Large intestine (tissue), 3 donors: ENCODE results near the gene EIF4A3. TPM values are rescaled to one million over a fixed set of nuclear protein-coding genes. Genes with fewer than 3 reads are reported as not detected.

Experiments
- DNase-seq, 2 donors: peaks; one replicate each; pipeline versions ENCODE4 v3.0.0 to v3.0.0-alpha.2; 2013
- H3K27ac ChIP-seq: one replicate; pipeline ENCODE4 v1.5.1; 2013; ENCODE audit warnings: low read length
- H3K27me3 ChIP-seq: 2 replicates; pipeline ENCODE4 v1.6.1; 2013; ENCODE audit warnings: low read length; ENCODE audit not compliant: control insufficient read depth, insufficient read depth
- H3K36me3 ChIP-seq: 2 replicates; pipeline ENCODE4 v1.6.1; 2013; ENCODE audit warnings: low read length; ENCODE audit not compliant: control insufficient read depth, insufficient read depth
- H3K4me1 ChIP-seq: one replicate; pipeline ENCODE4 v1.6.1; 2013; ENCODE audit warnings: low read length; ENCODE audit not compliant: control insufficient read depth, insufficient read depth
- H3K4me3 ChIP-seq: one replicate; pipeline ENCODE4 v1.5.1; 2013; ENCODE audit warnings: low read length
- H3K9me3 ChIP-seq: one replicate; pipeline ENCODE4 v1.6.1; 2013; ENCODE audit warnings: mild to moderate bottlenecking, low read depth, low read length, moderate library complexity; ENCODE audit not compliant: control insufficient read depth
- WGBS: methylation state at CpG from one replicate; pipeline ENCODE4 v1.1.5; 2013; ENCODE audit warnings: low lambda C conversion rate; ENCODE audit not compliant: insufficient coverage; 5-methylcytosine and 5-hydroxymethylcytosine counted together
- polyA plus RNA-seq: library from polyadenylated mRNA; unstranded; fragments of 120-200 nt; gene quantifications from one replicate; pipeline ENCODE4 v1.2.1, GENCODE V29; 2013

Gene EIF4A3
- polyA plus RNA-seq, 1 donor, result 95.0 TPM

DNA sequence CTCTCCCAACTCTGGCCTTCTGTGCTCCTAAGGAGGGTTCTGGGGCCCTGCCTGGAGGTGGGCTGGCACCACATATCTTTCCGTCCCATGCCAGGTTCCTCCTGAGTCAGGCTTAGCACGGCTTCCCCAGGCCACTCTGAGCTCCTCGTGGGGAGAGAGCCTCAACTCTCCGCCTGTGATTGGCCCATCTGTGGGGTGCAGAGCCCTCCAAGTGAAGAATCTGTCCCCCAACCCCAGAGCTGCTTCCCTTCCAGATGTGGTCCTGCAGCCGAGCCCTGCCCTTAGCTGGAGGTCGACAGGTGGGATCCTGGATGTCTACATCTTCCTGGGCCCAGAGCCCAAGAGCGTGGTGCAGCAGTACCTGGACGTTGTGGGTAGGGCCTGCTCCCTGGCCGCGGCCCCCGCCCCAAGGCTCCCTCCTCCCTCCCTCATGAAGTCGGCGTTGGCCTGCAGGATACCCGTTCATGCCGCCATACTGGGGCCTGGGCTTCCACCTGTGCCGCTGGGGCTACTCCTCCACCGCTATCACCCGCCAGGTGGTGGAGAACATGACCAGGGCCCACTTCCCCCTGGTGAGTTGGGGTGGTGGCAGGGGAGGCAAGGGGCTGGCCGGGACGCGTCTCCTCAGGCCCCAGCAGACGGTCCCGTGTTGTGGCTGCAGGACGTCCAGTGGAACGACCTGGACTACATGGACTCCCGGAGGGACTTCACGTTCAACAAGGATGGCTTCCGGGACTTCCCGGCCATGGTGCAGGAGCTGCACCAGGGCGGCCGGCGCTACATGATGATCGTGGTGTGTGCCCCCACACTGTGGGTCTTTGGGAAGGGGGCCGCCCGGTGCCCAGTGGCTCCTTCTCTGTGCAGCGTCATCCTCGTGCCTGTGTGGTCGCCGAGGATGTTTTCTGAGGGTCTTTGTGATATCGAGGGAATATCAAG, 38.6 kb downstream of the EIF4A3 start:
- no peaks in the 10 kb centered on the region for H3K27me3 ChIP-seq
- H3K4me3 ChIP-seq, result no peak overlapping the region
- no peak for DNase-seq
- H3K36me3 ChIP-seq, result no peaks in the 10 kb centered on the region
- WGBS, result no CpG with 5 or more reads among the region's 40 CpGs
- H3K4me1 ChIP-seq, result peaks cover 2% of the 10 kb centered on the region
- H3K27ac ChIP-seq, result no peak overlapping the region
- H3K9me3 ChIP-seq, result no peaks in the 10 kb centered on the region

DNA sequence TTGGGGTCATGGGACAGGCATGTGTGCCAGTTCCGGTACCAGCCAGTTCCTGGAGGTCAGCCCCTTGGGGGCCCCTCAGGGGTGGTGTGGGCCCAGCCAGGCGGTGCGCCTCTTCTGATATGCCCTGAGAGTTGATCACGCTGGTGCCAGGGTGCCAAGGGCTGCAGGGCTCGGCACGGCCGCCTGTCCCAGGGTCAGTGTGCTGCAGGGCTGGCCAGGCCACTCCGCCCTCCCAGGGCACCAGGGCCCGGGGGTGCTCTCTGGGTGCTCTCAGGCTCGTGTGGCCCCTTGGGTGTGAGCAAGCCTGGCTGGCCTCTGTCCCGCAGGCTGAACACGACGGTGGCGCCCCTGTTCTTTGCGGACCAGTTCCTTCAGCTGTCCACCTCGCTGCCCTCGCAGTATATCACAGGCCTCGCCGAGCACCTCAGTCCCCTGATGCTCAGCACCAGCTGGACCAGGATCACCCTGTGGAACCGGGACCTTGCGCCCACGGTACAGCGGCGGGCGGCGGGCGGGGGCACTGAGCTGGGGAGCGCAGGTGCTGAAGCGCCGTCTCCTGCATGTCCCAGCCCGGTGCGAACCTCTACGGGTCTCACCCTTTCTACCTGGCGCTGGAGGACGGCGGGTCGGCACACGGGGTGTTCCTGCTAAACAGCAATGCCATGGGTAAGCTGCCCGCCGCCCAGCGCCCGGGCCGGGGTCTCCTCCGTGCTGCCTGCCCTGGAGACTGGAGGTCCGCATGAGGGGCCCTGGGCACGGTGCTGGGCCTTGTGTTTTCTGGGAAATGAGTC, 39.5 kb downstream of the EIF4A3 start:
- no peak overlapping the region for H3K27ac ChIP-seq
- H3K27me3 ChIP-seq, result no peaks in the 10 kb centered on the region
- no peak overlapping the region for H3K4me3 ChIP-seq
- no peaks in the 10 kb centered on the region for H3K36me3 ChIP-seq
- peaks cover 2% of the 10 kb centered on the region for H3K4me1 ChIP-seq
- no peaks in the 10 kb centered on the region for H3K9me3 ChIP-seq
- WGBS, result no CpG with 5 or more reads among the region's 46 CpGs
- DNase-seq, result no peak

DNA sequence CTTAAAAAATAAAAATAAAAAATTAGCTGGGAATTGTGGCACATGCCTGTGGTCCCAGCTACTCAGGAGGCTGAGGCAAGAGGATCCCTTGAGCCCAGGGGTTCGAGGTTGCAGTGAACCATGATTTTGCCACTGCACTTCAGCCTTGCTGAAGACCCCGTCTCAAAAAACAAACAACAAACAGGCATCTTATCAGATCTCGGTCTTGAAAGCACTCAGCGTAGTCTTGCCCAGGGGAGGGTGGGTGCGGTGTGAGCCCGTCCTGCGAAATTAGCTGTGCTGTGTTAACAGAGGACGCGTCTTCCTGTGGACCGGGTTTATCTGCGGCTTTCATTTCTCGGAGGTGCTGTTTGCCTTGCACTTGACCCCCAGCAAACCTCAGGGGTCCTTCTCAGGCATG, 40.2 kb downstream of the EIF4A3 start:
- no peaks in the 10 kb centered on the region for H3K9me3 ChIP-seq
- no CpG with 5 or more reads among the region's 12 CpGs for WGBS
- H3K4me1 ChIP-seq, result peaks cover 2% of the 10 kb centered on the region
- no peak overlapping the region for H3K4me3 ChIP-seq
- no peak overlapping the region for H3K27ac ChIP-seq
- no peaks in the 10 kb centered on the region for H3K27me3 ChIP-seq
- DNase-seq, result no peak
- H3K36me3 ChIP-seq, result no peaks in the 10 kb centered on the region

DNA sequence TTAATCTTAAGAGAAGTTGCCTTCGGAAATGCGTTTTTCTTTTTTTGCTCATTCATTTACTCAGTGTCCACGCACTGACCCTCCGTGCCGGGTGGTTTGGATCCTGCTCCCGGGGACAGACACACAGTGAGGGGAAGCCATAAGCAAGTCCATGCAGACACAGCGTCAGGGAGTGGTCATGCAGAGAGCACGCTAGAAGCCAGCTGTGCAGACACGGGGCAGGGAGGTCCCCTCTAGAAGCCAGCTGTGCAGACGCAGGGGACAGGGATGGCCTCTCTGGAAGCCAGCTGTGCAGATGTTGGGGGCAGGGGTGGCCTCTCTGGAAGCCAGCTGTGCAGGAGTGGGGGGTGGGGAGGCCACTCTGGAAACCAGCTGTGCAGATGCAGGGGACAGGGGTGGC, 40.8 kb downstream of the EIF4A3 start:
- H3K9me3 ChIP-seq, result no peaks in the 10 kb centered on the region
- no peaks in the 10 kb centered on the region for H3K36me3 ChIP-seq
- peak in 1 of 2 donors; percentile 8 for DNase-seq
- no peak overlapping the region for H3K4me3 ChIP-seq
- WGBS, result 94% methylated on average over 4 of the region's 10 CpGs
- H3K27ac ChIP-seq, result no peak overlapping the region
- peaks cover 2% of the 10 kb centered on the region for H3K4me1 ChIP-seq
- H3K27me3 ChIP-seq, result no peaks in the 10 kb centered on the region

DNA sequence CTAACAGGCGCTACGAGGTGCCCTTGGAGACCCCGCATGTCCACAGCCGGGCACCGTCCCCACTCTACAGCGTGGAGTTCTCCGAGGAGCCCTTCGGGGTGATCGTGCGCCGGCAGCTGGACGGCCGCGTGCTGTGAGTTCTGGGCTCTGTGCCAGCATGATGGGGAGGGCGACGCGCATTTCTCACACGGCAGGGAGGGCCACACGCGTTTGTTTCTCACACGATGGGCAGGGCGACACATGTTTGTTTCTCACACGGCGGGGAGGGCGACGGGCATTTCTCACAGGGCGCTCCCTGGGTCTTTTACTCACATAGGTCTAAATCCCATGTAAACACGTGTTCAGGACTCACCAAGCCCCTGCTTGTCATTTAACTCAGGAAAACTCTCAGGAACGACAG, 41.2 kb downstream of the EIF4A3 start:
- Histone ChIP-seq H3K4me1 (peaks cover 2% of the 10 kb centered on the region), H3K27ac (no peak overlapping the region), H3K27me3 (no peaks in the 10 kb centered on the region), H3K4me3 (no peak overlapping the region), H3K36me3 (no peaks in the 10 kb centered on the region), H3K9me3 (no peaks in the 10 kb centered on the region)
- WGBS, result 90% methylated on average over 2 of the region's 29 CpGs
- DNase-seq, result peak in 1 of 2 donors; percentile 42

DNA sequence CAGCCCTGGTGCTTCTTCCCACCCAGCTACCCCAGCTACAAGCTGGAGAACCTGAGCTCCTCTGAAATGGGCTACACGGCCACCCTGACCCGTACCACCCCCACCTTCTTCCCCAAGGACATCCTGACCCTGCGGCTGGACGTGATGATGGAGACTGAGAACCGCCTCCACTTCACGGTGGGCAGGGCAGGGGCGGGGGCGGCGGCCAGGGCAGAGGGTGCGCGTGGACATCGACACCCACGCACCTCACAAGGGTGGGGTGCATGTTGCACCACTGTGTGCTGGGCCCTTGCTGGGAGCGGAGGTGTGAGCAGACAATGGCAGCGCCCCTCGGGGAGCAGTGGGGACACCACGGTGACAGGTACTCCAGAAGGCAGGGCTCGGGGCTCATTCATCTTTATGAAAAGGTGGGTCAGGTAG, 42.0 kb downstream of the EIF4A3 start:
- Histone ChIP-seq H3K9me3 (no peaks in the 10 kb centered on the region), H3K36me3 (no peaks in the 10 kb centered on the region), H3K27ac (no peak overlapping the region), H3K4me3 (no peak overlapping the region), H3K27me3 (no peaks in the 10 kb centered on the region), H3K4me1 (peaks cover 2% of the 10 kb centered on the region)
- no peak for DNase-seq
- no CpG with 5 or more reads among the region's 18 CpGs for WGBS

DNA sequence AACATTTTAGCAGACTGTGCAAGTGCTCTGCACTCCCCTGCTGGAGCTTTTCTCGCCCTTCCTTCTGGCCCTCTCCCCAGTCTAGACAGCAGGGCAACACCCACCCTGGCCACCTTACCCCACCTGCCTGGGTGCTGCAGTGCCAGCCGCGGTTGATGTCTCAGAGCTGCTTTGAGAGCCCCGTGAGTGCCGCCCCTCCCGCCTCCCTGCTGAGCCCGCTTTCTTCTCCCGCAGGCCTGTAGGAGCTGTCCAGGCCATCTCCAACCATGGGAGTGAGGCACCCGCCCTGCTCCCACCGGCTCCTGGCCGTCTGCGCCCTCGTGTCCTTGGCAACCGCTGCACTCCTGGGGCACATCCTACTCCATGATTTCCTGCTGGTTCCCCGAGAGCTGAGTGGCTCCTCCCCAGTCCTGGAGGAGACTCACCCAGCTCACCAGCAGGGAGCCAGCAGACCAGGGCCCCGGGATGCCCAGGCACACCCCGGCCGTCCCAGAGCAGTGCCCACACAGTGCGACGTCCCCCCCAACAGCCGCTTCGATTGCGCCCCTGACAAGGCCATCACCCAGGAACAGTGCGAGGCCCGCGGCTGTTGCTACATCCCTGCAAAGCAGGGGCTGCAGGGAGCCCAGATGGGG, 42.5 kb downstream of the EIF4A3 start:
- no CpG with 5 or more reads among the region's 26 CpGs for WGBS
- peak in 1 of 2 donors; percentile 16 for DNase-seq
- H3K4me1 ChIP-seq, result peaks cover 2% of the 10 kb centered on the region
- H3K27ac ChIP-seq, result no peak overlapping the region
- no peak overlapping the region for H3K4me3 ChIP-seq
- no peaks in the 10 kb centered on the region for H3K27me3 ChIP-seq
- H3K9me3 ChIP-seq, result no peaks in the 10 kb centered on the region
- H3K36me3 ChIP-seq, result no peaks in the 10 kb centered on the region

DNA sequence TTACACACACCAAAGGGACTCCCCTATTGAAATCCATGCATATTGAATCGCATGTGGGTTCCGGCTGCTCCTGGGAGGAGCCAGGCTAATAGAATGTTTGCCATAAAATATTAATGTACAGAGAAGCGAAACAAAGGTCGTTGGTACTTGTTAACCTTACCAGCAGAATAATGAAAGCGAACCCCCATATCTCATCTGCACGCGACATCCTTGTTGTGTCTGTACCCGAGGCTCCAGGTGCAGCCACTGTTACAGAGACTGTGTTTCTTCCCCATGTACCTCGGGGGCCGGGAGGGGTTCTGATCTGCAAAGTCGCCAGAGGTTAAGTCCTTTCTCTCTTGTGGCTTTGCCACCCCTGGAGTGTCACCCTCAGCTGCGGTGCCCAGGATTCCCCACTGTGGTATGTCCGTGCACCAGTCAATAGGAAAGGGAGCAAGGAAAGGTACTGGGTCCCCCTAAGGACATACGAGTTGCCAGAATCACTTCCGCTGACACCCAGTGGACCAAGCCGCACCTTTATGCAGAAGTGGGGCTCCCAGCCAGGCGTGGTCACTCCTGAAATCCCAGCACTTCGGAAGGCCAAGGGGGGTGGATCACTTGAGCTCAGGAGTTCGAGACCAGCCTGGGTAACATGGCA, 43.4 kb downstream of the EIF4A3 start:
- Histone ChIP-seq H3K36me3 (no peaks in the 10 kb centered on the region), H3K4me1 (peaks cover 2% of the 10 kb centered on the region), H3K27ac (no peak overlapping the region), H3K9me3 (no peaks in the 10 kb centered on the region), H3K4me3 (no peak overlapping the region), H3K27me3 (no peaks in the 10 kb centered on the region)
- no peak for DNase-seq
- 79% methylated on average over 2 of the region's 19 CpGs for WGBS

DNA sequence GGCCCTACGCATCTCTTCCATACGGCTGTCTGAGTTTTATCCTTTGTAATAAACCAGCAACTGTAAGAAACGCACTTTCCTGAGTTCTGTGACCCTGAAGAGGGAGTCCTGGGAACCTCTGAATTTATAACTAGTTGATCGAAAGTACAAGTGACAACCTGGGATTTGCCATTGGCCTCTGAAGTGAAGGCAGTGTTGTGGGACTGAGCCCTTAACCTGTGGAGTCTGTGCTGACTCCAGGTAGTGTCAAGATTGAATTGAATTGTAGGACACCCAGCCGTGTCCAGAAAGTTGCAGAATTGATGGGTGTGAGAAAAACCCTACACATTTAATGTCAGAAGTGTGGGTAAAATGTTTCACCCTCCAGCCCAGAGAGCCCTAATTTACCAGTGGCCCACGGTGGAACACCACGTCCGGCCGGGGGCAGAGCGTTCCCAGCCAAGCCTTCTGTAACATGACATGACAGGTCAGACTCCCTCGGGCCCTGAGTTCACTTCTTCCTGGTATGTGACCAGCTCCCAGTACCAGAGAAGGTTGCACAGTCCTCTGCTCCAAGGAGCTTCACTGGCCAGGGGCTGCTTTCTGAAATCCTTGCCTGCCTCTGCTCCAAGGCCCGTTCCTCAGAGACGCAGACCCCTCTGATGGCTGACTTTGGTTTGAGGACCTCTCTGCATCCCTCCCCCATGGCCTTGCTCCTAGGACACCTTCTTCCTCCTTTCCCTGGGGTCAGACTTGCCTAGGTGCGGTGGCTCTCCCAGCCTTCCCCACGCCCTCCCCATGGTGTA, 44.1 kb downstream of the EIF4A3 start:
- Histone ChIP-seq H3K27me3 (no peaks in the 10 kb centered on the region), H3K4me3 (no peak overlapping the region), H3K4me1 (peaks cover 2% of the 10 kb centered on the region), H3K9me3 (no peaks in the 10 kb centered on the region), H3K36me3 (no peaks in the 10 kb centered on the region), H3K27ac (no peak overlapping the region)
- 100% methylated on average over 1 of the region's 15 CpGs for WGBS
- DNase-seq, result peak in 1 of 2 donors; percentile 17
